ENCODE data around the gene PRKAR1A.

Gene PRKAR1A

GRCh38 chr17:68544111-68544915 is 32.1 kb downstream of the PRKAR1A start:
- DNase-seq = no peak

GRCh38 chr17:68556551-68556950 is 44.3 kb downstream of the PRKAR1A start:
- no peak for DNase-seq

DNA sequence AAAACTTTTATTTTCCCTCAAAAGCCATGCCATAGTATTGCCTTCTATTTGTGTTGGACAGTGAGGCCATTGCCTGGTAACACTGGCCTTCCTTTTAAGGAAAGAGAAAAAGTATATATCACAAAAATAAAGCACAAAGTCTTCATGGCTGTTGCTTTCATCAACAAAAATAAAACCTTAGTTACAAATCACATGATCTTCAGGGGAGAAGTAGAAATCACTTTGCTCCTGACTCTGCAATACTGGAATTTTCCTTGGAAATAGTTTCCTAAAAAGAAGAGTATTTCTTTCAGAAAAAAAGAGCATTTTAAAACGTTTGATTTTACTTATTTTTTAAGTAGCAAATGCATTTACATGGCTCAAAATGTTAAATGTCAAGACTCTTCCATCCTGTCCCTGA is 47.1 kb downstream of the PRKAR1A start:
- DNase-seq = no peak

DNA sequence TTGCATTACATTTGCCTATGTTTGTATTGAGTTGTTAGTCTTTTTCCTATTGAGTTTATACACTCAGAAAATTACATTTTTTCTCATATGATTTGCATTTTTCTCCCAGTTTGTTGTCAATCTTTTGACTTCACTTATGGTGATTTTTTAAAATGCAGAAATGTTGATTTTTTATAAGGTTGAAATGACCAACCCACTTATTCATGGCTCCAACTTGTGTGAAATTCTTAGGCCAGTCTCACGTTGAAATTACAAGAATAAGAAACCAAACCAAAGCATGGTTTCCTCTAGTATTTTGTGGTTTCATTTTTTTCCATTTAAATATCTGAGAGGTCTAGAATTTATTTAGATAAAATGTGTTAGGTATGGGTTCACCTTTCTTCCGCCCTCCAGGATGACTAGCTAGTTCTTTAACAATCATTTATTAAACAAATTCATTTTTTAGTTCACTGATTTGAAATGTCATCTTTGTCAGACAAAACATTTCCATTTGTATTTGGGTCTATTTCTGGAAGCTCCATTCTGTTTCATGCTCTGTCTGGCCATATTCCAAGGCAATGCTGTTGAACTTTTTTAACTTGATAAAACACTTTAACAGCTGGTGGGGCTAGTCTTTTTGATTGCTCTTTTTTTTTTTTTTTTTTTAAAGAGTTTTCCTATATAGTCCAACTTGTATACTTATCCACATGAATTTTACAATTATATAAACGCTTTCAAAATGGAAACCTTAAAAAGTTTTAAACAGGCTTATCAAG is 48.9 kb downstream of the PRKAR1A start:
- no peak for DNase-seq

GRCh38 chr17:68562736-68563135 is 50.5 kb downstream of the PRKAR1A start:
- DNase-seq = no peak

DNA sequence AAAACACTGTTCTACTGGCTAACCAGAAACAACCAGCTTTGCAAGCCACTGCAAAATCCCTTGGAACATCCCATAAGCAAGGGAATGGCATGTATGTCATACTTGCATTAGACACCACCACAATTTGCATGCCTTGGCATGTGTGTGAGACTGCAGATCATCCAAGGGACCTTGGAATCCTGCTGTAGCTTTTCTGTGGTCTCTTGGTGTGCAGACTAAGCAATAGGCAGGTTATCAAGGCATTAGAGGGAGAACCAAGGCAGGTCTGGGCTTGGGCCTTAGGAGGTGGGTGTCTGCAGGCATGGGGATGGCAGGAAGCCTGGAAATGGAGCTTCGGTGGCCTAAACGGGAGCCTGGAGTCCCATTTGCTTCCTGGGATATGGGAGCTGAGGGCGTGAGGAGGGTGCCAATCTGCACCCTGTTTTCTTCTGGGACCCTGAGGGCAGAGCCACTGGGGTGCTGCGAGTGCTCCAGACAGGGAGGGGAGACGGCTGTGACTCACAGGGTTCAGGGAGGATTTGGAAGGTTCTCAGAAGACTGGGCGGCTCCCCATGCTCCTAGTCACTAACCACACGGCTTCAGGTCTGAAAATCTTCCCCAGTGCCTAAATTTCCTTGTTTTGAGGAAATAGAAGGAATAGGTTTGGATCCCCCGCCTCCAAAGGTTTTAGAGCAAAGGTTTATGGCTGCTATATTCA is 52.3 kb downstream of the PRKAR1A start:
- DNase-seq = no peak

DNA sequence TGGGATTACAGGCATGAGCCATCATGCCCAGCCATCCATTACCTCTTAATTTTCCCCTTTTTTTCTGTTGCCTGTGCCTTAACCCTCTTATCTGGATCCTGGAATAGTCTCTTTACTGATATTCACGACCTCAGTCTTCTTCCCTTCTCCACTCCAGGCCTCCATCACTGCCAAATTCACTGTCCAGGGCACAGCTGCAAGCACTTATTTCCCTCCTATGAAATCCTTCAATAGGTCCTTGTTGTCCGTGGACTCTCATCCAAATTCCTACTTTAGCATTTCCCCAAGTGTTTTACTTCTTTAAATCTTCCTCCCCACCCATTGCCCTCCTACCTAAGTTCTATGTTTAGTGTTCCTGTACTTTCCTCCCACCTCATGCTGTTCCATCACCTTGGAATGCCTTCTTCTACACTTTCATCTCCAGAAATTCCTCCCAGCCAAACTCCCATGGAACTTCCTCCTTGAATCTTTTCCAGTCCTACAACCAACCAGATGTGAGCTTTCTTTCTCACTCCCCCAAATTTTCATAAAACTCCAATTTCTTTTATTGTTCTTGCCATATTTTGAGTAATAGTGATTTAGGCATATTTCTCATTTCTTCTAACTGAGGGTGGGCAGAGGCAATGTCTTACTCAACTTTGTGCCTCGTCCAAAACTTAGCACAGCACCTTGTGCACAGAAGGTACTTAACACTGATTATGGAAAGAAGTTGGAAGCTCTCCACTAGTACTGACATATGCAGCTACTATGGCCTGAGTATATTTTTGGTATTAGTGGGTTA is 53.6 kb downstream of the PRKAR1A start:
- DNase-seq = no peak

- no peak for DNase-seq
These were observed 54.2 kb downstream of the PRKAR1A start for GRCh38 chr17:68566442-68566738.

- no peak for DNase-seq
These were observed 54.8 kb downstream of the PRKAR1A start for GRCh38 chr17:68567035-68567434.

GRCh38 chr17:68567581-68567980 is 55.4 kb downstream of the PRKAR1A start:
- DNase-seq = no peak

DNA sequence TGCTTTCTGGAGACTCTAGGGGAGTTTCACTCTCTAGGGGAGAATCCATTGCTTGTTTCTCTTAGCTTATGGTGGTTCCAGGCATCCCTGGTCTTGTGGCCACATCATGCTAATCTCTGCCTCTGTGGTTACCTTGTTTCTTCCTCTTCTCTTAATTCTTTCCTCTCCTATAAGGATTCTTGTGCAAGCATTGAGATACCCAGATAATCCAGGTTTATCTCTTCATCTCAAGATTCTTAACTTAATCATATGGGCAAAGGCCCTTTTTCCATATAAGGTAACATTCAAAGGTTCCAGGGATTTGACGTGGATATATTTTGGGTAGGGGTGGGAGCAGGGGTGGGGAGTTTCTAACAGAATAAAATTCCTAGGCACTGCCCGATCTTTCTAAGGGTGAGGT is 56.4 kb downstream of the PRKAR1A start:
- DNase-seq = no peak

DNA sequence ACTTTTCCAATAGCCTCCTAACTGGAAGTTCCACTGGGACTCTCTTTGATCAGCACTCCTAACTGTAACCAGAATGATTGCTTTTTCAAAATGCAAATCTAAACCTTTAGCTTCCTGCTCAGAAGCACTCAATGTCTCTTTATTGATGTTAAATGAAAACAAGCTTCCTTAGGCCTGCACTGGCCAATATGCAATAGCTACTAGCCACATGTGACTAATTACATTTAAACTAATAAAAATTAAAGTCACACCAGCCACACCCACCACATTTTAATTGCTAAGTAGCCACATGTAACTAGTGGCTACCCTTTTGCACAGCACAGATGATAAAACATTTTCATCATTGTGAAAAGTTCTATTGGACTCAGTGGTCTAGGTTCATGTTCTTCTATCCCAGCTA is 57.1 kb downstream of the PRKAR1A start:
- no peak for DNase-seq

DNA sequence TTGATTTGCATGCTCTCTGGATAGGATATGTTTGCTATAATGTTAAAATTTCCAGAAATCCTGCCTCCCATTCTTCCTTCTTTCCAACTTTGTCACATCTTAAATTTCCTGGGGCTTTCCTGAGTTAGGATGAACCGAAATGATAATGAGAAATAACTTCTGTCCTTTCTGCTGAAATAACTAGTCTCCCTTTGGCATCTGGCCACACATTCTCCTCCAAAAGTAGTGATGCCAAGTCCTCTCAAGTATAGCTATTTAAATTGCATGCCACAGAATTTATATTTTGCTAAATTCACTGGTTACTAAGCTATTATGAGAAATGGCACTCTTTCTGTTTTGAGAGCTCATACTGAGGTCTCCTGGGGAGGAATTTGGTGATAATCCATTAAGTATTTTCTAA is 58.3 kb downstream of the PRKAR1A start:
- no peak for DNase-seq

- DNase-seq = no peak
These were observed 60.1 kb downstream of the PRKAR1A start for GRCh38 chr17:68572138-68572842.

GRCh38 chr17:68573338-68573737 is 61.1 kb downstream of the PRKAR1A start:
- no peak for DNase-seq

DNA sequence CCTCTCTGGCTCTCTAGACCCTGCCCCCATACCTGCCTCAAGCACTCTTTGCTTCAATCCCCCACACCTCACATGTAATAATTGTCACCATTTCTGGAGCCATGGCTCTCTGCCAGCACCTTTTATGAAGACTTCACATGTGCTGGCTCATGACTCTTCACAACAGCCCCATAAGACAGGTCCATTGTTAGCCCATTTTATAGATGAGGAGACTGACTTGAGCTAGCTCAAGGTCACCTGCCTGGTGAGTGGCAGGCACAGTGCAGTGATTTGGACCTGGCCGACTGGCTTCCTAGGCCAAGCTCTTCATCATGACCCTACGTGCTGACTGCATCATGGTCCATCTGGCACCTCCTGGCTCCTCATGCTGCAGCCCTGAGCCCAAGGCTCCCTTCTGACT is 63.9 kb downstream of the PRKAR1A start:
- no peak for DNase-seq

- DNase-seq = no peak
These were observed 64.7 kb downstream of the PRKAR1A start for GRCh38 chr17:68576811-68577496.

DNA sequence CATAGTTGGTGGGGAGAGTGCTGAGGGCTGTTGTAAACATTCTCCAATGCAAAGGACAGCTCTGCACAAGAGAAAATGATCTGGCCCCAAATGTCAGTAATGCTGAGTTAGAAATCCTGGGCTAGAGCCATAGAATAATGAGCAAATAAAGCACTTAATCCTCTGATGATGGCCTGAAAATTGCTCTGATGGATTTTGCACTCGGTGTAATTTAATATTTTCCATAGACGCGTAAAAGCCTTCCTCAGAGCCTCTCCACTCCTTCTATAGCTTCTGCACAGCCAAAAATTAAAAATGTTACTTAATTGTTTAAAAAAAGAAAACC is 65.2 kb downstream of the PRKAR1A start:
- DNase-seq = no peak

DNA sequence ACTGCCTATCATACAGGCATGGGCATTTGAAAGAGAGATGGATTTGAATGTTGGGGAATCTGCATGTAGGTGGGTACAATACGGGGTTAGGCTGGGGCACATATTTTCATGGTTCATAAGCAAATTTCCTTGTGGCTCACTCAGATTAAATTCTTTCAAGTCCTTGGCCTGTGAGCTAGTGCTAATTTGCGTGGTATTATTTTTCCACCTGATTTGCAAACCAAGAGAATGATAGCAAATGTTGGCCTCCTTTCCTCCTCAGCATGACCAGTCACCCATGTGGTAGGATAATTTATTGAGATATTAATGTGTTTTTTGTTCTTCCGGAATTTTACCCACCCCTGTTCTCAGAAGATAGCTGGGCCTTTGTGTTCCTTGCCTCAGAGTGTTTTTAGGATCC is 66.0 kb downstream of the PRKAR1A start:
- no peak for DNase-seq

- no peak for DNase-seq
These were observed 67.1 kb downstream of the PRKAR1A start for GRCh38 chr17:68579194-68579927.

DNA sequence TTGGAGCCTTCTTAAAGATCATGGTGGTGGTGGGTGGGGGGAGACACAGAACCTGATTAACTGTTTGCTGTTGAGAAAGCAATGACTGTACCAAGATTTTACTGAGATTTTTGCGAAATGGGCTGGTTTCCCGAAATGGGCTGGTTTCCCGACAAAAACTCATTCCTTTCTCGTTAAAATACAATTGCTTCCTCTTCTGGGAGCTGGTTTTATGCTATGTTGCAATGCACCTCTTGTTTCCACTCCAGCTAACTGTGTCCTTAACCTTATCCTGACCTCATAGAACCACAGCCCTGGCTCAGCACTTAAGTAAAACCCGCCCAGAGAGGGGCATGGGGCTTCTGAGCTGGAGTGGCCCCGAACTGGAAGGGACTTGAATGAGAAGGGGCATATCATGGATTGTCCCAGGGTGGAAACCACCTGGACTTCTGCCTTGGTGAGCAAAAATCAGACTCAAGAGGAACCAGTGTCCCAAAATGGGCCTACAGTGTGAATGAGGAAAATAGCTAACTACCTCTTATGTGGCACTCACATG is 68.1 kb downstream of the PRKAR1A start:
- no peak for DNase-seq
